Gastroesophageal sphincter (tissue), 4 donors: Measurements from ENCODE around the gene NFKBIA. TPM values are rescaled to one million over a fixed set of nuclear protein-coding genes. Genes with fewer than 3 reads are reported as not detected.

Experiments
- ATAC-seq: fragments of 150-250 bp; one replicate; pipeline ENCODE4 v1.9.1; 2016; ENCODE audit warnings: mild to moderate bottlenecking, moderate library complexity
- H3K27ac ChIP-seq, 4 donors: fragments of 200-600 bp; sonication (generic) in 3 of 4; 1 replicate in 3 of 4; 2 replicates in 1 of 4; pipeline ENCODE4 v1.5.1; 2016 to 2019
- H3K27me3 ChIP-seq: fragments of 200-600 bp; sonication (generic); one replicate; pipeline ENCODE4 v1.5.1; 2019
- H3K36me3 ChIP-seq, 2 donors: fragments of 200-600 bp; sonication (generic); one replicate each; pipeline ENCODE4 v1.5.1; 2019; ENCODE audit warnings: control low read depth in 1 of 2
- H3K4me1 ChIP-seq, 3 donors: fragments of 200-600 bp; sonication (generic); 1 replicate in 2 of 3; 2 replicates in 1 of 3; pipeline ENCODE4 v1.5.1; 2016 to 2019; ENCODE audit warnings: control low read depth in 2 of 3
- H3K4me3 ChIP-seq, 2 donors: fragments of 200-600 bp; sonication (generic); one replicate each; pipeline ENCODE4 v1.5.1; 2019; ENCODE audit warnings: mild to moderate bottlenecking in 1 of 2, moderate library complexity in 1 of 2
- H3K9me3 ChIP-seq, 3 donors: fragments of 200-600 bp; sonication (generic); one replicate each; pipeline ENCODE4 v1.5.1; 2017 to 2019; ENCODE audit warnings: control low read depth in 2 of 3
- CTCF ChIP-seq, 4 experiments: fragments of 200-600 bp in 2 of 4; fragments of 450-650 bp in 2 of 4; sonication (generic) in 1 of 4; IDR thresholded peaks; one replicate each; pipeline ENCODE4 v1.5.1; 2017 to 2019; ENCODE audit warnings: antibody characterized with exemption in 4 of 4, mild to moderate bottlenecking in 2 of 4, moderate library complexity in 2 of 4
- EP300 ChIP-seq: sonication (generic); formaldehyde crosslinking; IDR thresholded peaks from one replicate; pipeline ENCODE4 v1.6.1; 2017; ENCODE audit warnings: antibody characterized with exemption, mild to moderate bottlenecking
- POLR2A ChIP-seq, 2 donors: fragments of 450-650 bp; IDR thresholded peaks; one replicate each; pipeline ENCODE4 v1.6.1; 2017; ENCODE audit warnings: antibody characterized with exemption in 2 of 2, mild to moderate bottlenecking in 2 of 2, moderate library complexity in 1 of 2
- POLR2AphosphoS5 ChIP-seq: sonication (generic); formaldehyde crosslinking; IDR thresholded peaks from one replicate; pipeline ENCODE4 v1.6.1; 2017; ENCODE audit warnings: antibody characterized with exemption
- WGBS, 2 donors: methylation state at CpG; one replicate each; pipeline ENCODE4 v1.1.5; 2018; ENCODE audit warnings: low coverage in 1 of 2; 5-methylcytosine and 5-hydroxymethylcytosine counted together
- total RNA-seq, 4 donors: library from RNA; depleted of rRNA; stranded (reverse); fragments of >200 nt; gene quantifications; one replicate each; pipeline ENCODE4 v1.1.0, GENCODE V29; 2016

The NFKBIA gene
- total RNA-seq, 4 donors from 2014 or later: 285 to 493 (median 341) TPM

GRCh38 chr14:35395283-35395682 lies 9.3 kb downstream of the NFKBIA start:
- ATAC-seq: no peak
- Histone ChIP-seq H3K4me1 (peaks cover 0 to 56% (median 24%) of the 10 kb centered on the region in 3 donors), H3K27me3 (no peaks in the 10 kb centered on the region), H3K4me3 (no peak overlapping the region), H3K27ac (no peak overlapping the region), H3K36me3 (peaks cover 0 to 26% of the 10 kb centered on the region in 2 donors), H3K9me3 (no peaks in the 10 kb centered on the region)
- whole genome bisulfite sequencing, 2 donors: 91% methylated on average over 9 of the region's 13 CpGs; no CpG with 5 or more reads in 1 of the 2 donors
- TF ChIP-seq EP300 (no peak), POLR2A (IDR thresholded peaks at IDR 0.05) (no peak), POLR2AphosphoS5 (no peak), CTCF (IDR thresholded peaks at IDR 0.05) (no peak)

- ATAC-seq: no peak
- peaks cover 0 to 18% of the 10 kb centered on the region in 2 donors for H3K36me3 ChIP-seq
- H3K4me3 ChIP-seq: no peak overlapping the region
- WGBS, 2 donors: 84 to 100% methylated on average over 2 to 9 of the region's 11 CpGs
- no peaks in the 10 kb centered on the region for H3K27me3 ChIP-seq
- no peaks in the 10 kb centered on the region for H3K9me3 ChIP-seq
- peak overlapping the region in 3 of 4 donors; percentile 54 to 70 (median 61) for H3K27ac ChIP-seq
- peaks cover 0 to 48% (median 17%) of the 10 kb centered on the region in 3 donors for H3K4me1 ChIP-seq
- TF ChIP-seq POLR2A (IDR thresholded peaks at IDR 0.05): no peak
- TF ChIP-seq POLR2AphosphoS5: no peak
These were observed 10.1 kb downstream of the NFKBIA start for GRCh38 chr14:35394326-35395013.

- TF ChIP-seq CTCF (IDR thresholded peaks at IDR 0.05) (no peak), POLR2AphosphoS5 (no peak), POLR2A (IDR thresholded peaks at IDR 0.05) (no peak), EP300 (no peak)
- ATAC-seq: no peak
- Histone ChIP-seq H3K36me3 (peaks cover 0 to 11% of the 10 kb centered on the region in 2 donors), H3K9me3 (no peaks in the 10 kb centered on the region), H3K4me1 (peaks cover 0 to 41% (median 13%) of the 10 kb centered on the region in 3 donors), H3K27me3 (no peaks in the 10 kb centered on the region), H3K4me3 (no peak overlapping the region), H3K27ac (peak overlapping the region in 3 of 4 donors; percentile 54 to 70 (median 61))
- 20 to 59% methylated on average over 2 of the region's 2 CpGs for WGBS, 2 donors
These were observed 10.7 kb downstream of the NFKBIA start for GRCh38 chr14:35393826-35394225.

- H3K27me3 ChIP-seq: no peaks in the 10 kb centered on the region
- ATAC-seq: no peak
- no peak for TF ChIP-seq EP300
- TF ChIP-seq CTCF (IDR thresholded peaks at IDR 0.05): no peak
- no peak for TF ChIP-seq POLR2A (IDR thresholded peaks at IDR 0.05)
- TF ChIP-seq POLR2AphosphoS5: no peak
- peaks cover 0 to 34% (median 5%) of the 10 kb centered on the region in 3 donors for H3K4me1 ChIP-seq
- H3K9me3 ChIP-seq: no peaks in the 10 kb centered on the region
- WGBS, 2 donors: 90 to 100% methylated on average over 1 of the region's 1 CpG
- no peak overlapping the region for H3K4me3 ChIP-seq
- peaks cover 0 to 4% of the 10 kb centered on the region in 2 donors for H3K36me3 ChIP-seq
- no peak overlapping the region for H3K27ac ChIP-seq
These were observed 12.4 kb downstream of the NFKBIA start for GRCh38 chr14:35392103-35392502.

- Histone ChIP-seq H3K4me3 (no peak overlapping the region), H3K36me3 (no peaks in the 10 kb centered on the region), H3K27ac (no peak overlapping the region), H3K4me1 (peaks cover 0 to 41% (median 5%) of the 10 kb centered on the region in 3 donors), H3K9me3 (no peaks in the 10 kb centered on the region), H3K27me3 (no peaks in the 10 kb centered on the region)
- WGBS, 2 donors: 60 to 93% methylated on average over 2 to 3 of the region's 3 CpGs
- ATAC-seq: no peak
- TF ChIP-seq EP300: no peak
- TF ChIP-seq CTCF (IDR thresholded peaks at IDR 0.05): no peak
- no peak for TF ChIP-seq POLR2A (IDR thresholded peaks at IDR 0.05)
- no peak for TF ChIP-seq POLR2AphosphoS5
These were observed 13.2 kb downstream of the NFKBIA start for GRCh38 chr14:35391388-35391710.
